Stomach (tissue), 9 donors: ENCODE measurements around the gene KCNH5. TPM values are rescaled to one million over a fixed set of nuclear protein-coding genes. Genes with fewer than 3 reads are reported as not detected.

Source experiments
- DNase-seq, 2 donors: peaks; one replicate each; pipeline versions ENCODE4 v3.0.0 to v3.0.0-alpha.2; 2013 to 2019
- H3K27ac ChIP-seq, 5 donors: fragments of 200-600 bp in 4 of 5; sonication (generic) in 4 of 5; one replicate each; pipeline ENCODE4 v1.5.1; 2013 to 2019; ENCODE audit warnings: mild to moderate bottlenecking in 1 of 5, moderate library complexity in 1 of 5
- H3K27me3 ChIP-seq, 3 donors: fragments of 200-600 bp; sonication (generic); one replicate each; pipeline ENCODE4 v1.5.1; 2017 to 2019; ENCODE audit warnings: mixed run types in 1 of 3
- H3K36me3 ChIP-seq, 4 donors: fragments of 200-600 bp; sonication (generic); 1 replicate in 3 of 4; 2 replicates in 1 of 4; pipeline ENCODE4 v1.5.1; 2016 to 2019
- H3K4me1 ChIP-seq, 4 donors: fragments of 200-600 bp; sonication (generic); one replicate each; pipeline ENCODE4 v1.5.1; 2016 to 2019
- H3K4me3 ChIP-seq, 4 donors: fragments of 200-600 bp; sonication (generic) in 3 of 4; one replicate each; pipeline ENCODE4 v1.5.1; 2016 to 2019; ENCODE audit warnings: mild to moderate bottlenecking in 1 of 4
- H3K9me3 ChIP-seq, 4 donors: fragments of 200-600 bp; sonication (generic); one replicate each; pipeline ENCODE4 v1.5.1; 2016 to 2019
- EP300 ChIP-seq: sonication (generic); formaldehyde crosslinking; IDR thresholded peaks from one replicate; pipeline ENCODE4 v1.6.1; 2017; ENCODE audit warnings: antibody characterized with exemption
- POLR2A ChIP-seq, 4 donors: fragments of 450-650 bp; IDR thresholded peaks; one replicate each; pipeline ENCODE4 v1.6.1; 2016; ENCODE audit warnings: antibody characterized with exemption in 4 of 4, control low read depth in 2 of 4, mild to moderate bottlenecking in 1 of 4, moderate library complexity in 1 of 4
- POLR2AphosphoS5 ChIP-seq, 3 donors: sonication (generic); formaldehyde crosslinking; IDR thresholded peaks; one replicate each; pipeline ENCODE4 v1.6.1; 2016; ENCODE audit warnings: antibody characterized with exemption in 3 of 3
- WGBS, 5 donors: extraction: QIAGEN DNeasy Blood & Tissue Kit in 3 of 5; methylation state at CpG; one replicate each; pipeline versions ENCODE4 v1.1.5 to v1.1.7; 2013 to 2018; 5-methylcytosine and 5-hydroxymethylcytosine counted together
- intact Hi-C: fragments of 100-400 bp; cut with DNase I; formaldehyde crosslinking; loops from one replicate; pipeline ENCODE4 v1.15.1; 2023; ENCODE audit warnings: low total_unique reads
- polyA plus RNA-seq, 3 donors: library from polyadenylated mRNA; stranded (reverse); fragments of 200-250 nt; gene quantifications; one replicate each; pipeline ENCODE4 v1.2.3, GENCODE V29; 2013
- total RNA-seq, 5 donors: library from RNA; depleted of rRNA; stranded (reverse); fragments of >200 nt; gene quantifications; one replicate each; pipeline versions ENCODE4 v1.1.0 to v1.2.3, GENCODE V29; 2014 to 2016
- TF ChIP-seq, protein P1 (sequence below), 7 experiments: fragments of 450-650 bp in 4 of 7; fragments of 200-600 bp in 3 of 7; sonication (generic) in 3 of 7; IDR thresholded peaks; one replicate each; pipeline ENCODE4 v1.5.1; 2016 to 2019; ENCODE audit warnings: antibody characterized with exemption in 7 of 7, control low read depth in 2 of 7, mild to moderate bottlenecking in 1 of 7
- donor health status: healthy with polysubstance abuse.
- donor health status: Bipolar disorder and iron deficiency.
- donor health status: healthy.

Gene KCNH5
- total and polyA plus RNA-seq, 8 donors: under 0.01 to 0.55 TPM; not detected in 6

DNA sequence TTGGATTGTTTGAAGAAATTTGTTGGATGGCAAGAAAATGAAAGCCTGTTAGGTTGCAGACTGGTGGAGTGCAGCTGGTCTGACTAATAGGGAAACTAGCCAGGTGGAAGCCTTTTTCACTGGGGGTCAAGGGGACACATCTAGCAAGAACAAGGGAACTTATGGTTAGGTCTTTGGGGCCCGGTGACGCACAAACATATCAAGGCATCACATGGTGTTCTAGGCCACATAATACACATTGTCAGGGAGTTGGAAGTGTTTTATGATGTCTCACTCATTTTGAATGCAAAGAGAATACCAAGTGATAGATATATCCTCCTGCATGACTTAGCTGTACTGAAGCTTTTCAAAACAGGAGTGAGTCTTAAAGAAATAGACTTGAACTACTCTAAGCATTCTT, 351.2 kb downstream of the KCNH5 start:
- 84 to 97% (median 88%) methylated on average over 2 of the region's 2 CpGs for WGBS, 5 donors

DNA sequence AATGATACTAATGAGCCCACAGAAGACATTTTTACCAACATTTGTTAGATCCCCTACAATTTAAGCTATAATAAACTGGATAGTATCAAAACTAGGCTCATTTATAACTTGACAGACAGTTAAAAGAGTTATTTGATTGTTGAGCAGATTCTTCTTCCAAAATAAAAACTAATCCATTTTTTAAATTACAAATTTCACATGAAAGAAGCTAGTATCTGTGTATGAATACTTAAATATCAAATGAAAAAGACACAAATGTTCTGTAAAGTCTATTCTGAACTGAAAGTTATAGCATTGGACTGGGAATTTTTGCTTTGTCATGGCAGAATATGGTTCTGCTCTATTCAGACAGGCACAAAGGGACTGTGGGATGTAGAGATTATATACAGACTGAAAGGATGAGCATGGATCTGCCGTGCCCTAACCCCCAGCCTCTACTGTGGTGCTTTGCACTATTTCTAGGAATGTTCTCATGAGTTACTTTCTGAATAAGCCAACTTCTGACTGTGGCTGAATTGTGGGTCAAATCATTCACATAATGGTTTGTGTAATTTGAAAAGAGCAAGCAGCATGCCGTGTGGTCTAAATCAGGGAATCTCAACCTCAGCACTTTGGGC, 352.7 kb downstream of the KCNH5 start:
- H3K4me1 ChIP-seq: peaks cover 0 to 35% (median 10%) of the 10 kb centered on the region in 4 donors
- no peak for DNase-seq
- H3K4me3 ChIP-seq: no peak overlapping the region
- peaks cover 0 to 7% (median 2%) of the 10 kb centered on the region in 4 donors for H3K9me3 ChIP-seq
- intact Hi-C loops: no loop called here
- H3K27ac ChIP-seq: peak overlapping the region in 4 of 5 donors; percentile 16 to 42 (median 38)
- no peaks in the 10 kb centered on the region for H3K36me3 ChIP-seq
- TF ChIP-seq EP300: no peak
- no peak for TF ChIP-seq POLR2A (IDR thresholded peaks at IDR 0.05)
- TF ChIP-seq, protein P1, sequence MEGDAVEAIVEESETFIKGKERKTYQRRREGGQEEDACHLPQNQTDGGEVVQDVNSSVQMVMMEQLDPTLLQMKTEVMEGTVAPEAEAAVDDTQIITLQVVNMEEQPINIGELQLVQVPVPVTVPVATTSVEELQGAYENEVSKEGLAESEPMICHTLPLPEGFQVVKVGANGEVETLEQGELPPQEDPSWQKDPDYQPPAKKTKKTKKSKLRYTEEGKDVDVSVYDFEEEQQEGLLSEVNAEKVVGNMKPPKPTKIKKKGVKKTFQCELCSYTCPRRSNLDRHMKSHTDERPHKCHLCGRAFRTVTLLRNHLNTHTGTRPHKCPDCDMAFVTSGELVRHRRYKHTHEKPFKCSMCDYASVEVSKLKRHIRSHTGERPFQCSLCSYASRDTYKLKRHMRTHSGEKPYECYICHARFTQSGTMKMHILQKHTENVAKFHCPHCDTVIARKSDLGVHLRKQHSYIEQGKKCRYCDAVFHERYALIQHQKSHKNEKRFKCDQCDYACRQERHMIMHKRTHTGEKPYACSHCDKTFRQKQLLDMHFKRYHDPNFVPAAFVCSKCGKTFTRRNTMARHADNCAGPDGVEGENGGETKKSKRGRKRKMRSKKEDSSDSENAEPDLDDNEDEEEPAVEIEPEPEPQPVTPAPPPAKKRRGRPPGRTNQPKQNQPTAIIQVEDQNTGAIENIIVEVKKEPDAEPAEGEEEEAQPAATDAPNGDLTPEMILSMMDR (IDR thresholded peaks at IDR 0.05): no peak
- no peak for TF ChIP-seq POLR2AphosphoS5 (IDR thresholded peaks at IDR 0.05)
- H3K27me3 ChIP-seq: no peaks in the 10 kb centered on the region
- 42 to 66% (median 57%) methylated on average over 2 of the region's 2 CpGs for WGBS, 5 donors

More for the DNA sequence above, 351.2 kb downstream of the KCNH5 start:
- Histone ChIP-seq H3K36me3 (no peaks in the 10 kb centered on the region), H3K4me1 (peaks cover 0 to 35% (median 10%) of the 10 kb centered on the region in 4 donors), H3K4me3 (no peak overlapping the region), H3K27me3 (no peaks in the 10 kb centered on the region), H3K9me3 (no peaks in the 10 kb centered on the region), H3K27ac (no peak overlapping the region)
- TF ChIP-seq, protein P1 (IDR thresholded peaks at IDR 0.05): no peak
- TF ChIP-seq EP300: no peak
- no peak for TF ChIP-seq POLR2AphosphoS5 (IDR thresholded peaks at IDR 0.05)
- no peak for TF ChIP-seq POLR2A (IDR thresholded peaks at IDR 0.05)
- intact Hi-C loops: no loop called here
- no peak for DNase-seq

DNA sequence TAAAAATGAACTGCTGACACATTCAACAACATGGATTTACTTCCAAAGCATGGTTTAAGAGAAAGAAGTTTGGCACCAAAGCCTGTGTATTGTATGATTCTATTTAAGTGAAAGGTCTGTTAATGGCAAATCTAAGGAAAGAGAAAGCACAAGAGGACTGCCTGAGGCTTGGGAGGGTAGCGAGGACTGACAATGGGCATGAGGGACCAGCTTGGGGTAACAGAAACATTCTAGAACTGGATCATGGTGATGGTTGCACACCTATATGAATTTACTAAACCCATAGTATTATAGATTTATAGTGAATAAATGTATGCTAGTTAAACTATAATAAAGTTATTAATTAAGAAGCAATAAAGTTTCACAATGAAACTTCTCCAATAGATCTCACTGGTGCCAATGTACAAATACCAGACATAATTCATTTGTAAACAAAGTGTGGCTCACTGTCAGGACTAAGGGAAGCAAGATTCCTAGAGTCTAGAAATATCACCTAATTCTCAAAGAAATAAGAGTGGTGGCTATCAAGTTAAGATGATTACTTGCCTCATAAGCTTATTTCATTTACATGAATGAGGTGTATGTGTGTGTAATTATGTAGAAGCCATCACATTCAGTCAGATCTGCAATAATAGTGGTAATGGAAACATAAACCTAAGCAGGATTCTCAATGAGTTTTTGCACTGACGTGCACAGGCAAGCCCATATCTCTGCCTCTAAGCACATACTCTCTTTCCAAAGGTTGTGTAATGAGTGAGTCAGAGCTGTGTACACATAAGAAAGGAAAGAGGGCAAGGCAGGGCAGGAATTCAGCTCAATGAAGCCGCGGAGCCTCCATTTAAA, 353.4 kb downstream of the KCNH5 start:
- peak overlapping the region; percentile 16 to 52 (median 42) for H3K27ac ChIP-seq
- no peaks in the 10 kb centered on the region for H3K27me3 ChIP-seq
- no peak overlapping the region for H3K4me3 ChIP-seq
- peak; percentile 60 to 92 for DNase-seq
- no peaks in the 10 kb centered on the region for H3K36me3 ChIP-seq
- TF ChIP-seq EP300: no peak
- no peak for TF ChIP-seq POLR2A (IDR thresholded peaks at IDR 0.05)
- peak; percentile 56 to 84 (median 56) for TF ChIP-seq POLR2AphosphoS5 (IDR thresholded peaks at IDR 0.05)
- TF ChIP-seq, protein P1 (IDR thresholded peaks at IDR 0.05): no peak
- peaks cover 0 to 8% (median 2%) of the 10 kb centered on the region in 4 donors for H3K9me3 ChIP-seq
- 31 to 46% (median 35%) methylated on average over 4 of the region's 4 CpGs for WGBS, 5 donors
- intact Hi-C loops: no loop called here
- peaks cover 0 to 35% (median 10%) of the 10 kb centered on the region in 4 donors for H3K4me1 ChIP-seq

DNA sequence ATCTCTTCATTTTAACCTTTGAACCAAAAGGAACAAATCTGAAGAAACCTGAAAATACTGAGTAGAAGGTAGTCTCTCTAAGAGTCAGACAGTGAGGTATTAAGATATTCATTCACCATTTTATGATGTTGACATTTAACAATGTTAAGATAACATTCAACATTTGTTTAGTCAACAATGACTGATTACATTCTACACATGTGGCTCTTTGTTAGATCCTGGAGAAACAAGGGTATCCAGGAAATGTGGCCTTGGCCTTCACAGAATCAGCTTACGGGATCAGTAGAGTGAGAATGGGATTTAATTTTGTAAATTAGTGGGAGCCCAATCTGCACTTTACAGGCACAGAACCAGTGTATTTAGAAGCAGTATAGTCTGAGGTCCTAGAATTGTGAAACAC, 355.5 kb downstream of the KCNH5 start:
- Histone ChIP-seq H3K4me1 (peaks cover 0 to 35% (median 10%) of the 10 kb centered on the region in 4 donors), H3K27ac (no peak overlapping the region), H3K9me3 (peaks cover 0 to 8% (median 2%) of the 10 kb centered on the region in 4 donors), H3K36me3 (no peaks in the 10 kb centered on the region), H3K4me3 (no peak overlapping the region), H3K27me3 (no peaks in the 10 kb centered on the region)
- WGBS, 5 donors: 27 to 53% (median 33%) methylated on average over 1 of the region's 1 CpG
- peak in 1 of 2 donors; percentile 47 for DNase-seq
- intact Hi-C loops: no loop called here
- TF ChIP-seq POLR2AphosphoS5 (IDR thresholded peaks at IDR 0.05) (peak in 1 of 3 donors; percentile 48), EP300 (no peak)
